AG09319 (cell line): ENCODE results near the gene CASP12.

ENCODE experiments used
- DNase-seq: peaks from one replicate; pipeline ENCODE4 v3.0.0-alpha.2; 2010; ENCODE audit warnings: low read depth; ENCODE audit errors: extremely low read depth
- TF ChIP-seq, protein P1 (sequence below): IDR thresholded peaks from 2 replicates; pipeline ENCODE4 v1.5.1; 2011; ENCODE audit warnings: low read depth, mild to moderate bottlenecking, inconsistent platforms, low read length, moderate library complexity

Gene CASP12

DNA sequence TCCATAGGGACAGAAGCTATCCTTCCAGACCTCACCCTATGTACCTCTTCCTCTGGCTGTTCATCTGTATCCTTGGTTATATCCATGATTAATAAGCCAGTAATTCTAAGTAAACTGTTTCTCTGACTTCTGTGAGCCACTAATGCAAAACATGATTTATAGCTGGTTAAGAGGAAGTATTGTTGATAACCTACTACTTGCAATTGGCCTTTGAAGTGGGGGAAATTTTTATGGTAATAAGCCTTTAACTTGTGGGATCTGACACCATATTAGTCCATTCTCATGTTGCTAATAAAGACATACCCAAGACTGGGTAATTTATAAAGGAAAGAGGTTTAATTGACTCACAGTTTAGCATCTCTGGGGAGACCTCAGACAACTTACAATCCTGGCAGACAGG, 21.9 kb downstream of the CASP12 start:
- TF ChIP-seq, protein P1, sequence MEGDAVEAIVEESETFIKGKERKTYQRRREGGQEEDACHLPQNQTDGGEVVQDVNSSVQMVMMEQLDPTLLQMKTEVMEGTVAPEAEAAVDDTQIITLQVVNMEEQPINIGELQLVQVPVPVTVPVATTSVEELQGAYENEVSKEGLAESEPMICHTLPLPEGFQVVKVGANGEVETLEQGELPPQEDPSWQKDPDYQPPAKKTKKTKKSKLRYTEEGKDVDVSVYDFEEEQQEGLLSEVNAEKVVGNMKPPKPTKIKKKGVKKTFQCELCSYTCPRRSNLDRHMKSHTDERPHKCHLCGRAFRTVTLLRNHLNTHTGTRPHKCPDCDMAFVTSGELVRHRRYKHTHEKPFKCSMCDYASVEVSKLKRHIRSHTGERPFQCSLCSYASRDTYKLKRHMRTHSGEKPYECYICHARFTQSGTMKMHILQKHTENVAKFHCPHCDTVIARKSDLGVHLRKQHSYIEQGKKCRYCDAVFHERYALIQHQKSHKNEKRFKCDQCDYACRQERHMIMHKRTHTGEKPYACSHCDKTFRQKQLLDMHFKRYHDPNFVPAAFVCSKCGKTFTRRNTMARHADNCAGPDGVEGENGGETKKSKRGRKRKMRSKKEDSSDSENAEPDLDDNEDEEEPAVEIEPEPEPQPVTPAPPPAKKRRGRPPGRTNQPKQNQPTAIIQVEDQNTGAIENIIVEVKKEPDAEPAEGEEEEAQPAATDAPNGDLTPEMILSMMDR, result no peak
- DNase-seq, result no peak

DNA sequence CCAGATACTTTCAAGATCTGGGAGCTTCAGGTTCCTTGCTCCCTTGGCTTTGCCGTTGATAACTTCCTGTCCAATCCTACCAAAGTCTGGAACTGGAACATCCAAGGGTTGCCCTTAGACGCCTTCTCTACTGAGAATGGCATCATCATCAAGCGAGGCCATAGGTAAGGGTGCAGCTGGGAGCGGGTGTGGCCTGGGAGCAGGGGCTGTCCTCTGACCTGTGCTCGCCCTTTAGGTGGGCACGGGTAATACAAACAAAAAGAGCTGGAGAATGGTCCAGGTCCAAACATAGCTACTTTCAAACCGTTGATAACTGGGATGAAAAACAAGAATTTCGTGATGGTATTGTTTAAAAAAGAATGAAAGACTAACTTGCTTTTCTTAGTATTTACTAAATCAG, 25.0 kb downstream of the CASP12 start:
- TF ChIP-seq, protein P1, result no peak
- DNase-seq, result no peak

DNA sequence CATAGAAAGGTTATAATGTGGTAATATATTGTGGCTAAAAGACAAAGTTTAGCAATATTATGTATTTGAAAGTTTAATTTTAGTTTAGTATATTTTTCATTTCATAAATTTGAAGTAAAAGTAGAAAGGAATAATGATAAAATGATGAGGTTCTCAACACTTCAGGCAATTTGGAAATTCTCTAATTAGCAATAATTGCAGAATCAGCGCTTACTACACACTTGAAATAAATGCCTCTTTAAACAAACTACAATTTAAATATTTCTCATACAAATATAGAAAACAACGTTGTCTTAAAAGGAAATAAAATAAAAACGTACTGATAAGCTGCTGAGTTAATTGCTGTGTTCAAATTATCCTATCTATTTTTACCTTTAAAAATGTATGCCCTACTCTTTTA, 25.9 kb downstream of the CASP12 start:
- TF ChIP-seq, protein P1, result no peak
- DNase-seq, result no peak

DNA sequence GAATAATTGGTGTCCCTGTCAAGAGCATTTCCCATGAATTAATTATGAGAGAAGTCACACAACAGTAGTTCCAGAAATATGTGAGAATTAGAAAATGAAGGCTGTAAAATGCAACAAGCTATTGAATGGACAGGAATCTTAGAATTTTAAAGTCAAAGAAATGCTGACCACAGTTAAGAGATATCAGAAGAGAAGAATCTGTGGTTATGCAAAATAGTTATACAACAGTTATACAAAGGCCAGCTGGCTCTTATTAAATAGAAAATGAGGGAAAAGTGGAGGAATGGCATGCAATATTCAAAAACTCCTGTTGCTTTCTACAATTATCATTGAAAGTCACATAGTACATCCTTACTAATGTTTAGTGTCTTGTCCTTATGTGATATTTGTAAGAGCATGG, 27.4 kb downstream of the CASP12 start:
- no peak for DNase-seq
- TF ChIP-seq, protein P1, result no peak

DNA sequence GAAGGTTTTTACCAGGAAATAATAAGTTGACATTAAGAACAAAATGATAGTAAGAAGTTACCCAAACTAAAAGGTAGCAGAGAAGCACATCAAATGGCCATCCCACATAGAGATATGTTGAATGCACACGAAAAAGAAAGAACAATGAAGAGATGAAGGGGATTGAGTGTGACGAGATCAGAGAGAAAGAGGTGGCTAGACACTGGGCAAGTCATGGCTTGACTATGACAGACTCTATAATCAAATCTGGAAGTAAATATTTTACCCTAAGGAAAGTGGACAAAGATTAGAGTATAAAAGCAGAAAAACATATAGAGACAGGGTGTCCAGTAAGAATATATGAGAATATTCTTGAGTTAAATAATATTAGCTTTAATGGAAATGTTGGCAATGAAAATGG, 31.4 kb downstream of the CASP12 start:
- DNase-seq, result no peak
- TF ChIP-seq, protein P1, result no peak

DNA sequence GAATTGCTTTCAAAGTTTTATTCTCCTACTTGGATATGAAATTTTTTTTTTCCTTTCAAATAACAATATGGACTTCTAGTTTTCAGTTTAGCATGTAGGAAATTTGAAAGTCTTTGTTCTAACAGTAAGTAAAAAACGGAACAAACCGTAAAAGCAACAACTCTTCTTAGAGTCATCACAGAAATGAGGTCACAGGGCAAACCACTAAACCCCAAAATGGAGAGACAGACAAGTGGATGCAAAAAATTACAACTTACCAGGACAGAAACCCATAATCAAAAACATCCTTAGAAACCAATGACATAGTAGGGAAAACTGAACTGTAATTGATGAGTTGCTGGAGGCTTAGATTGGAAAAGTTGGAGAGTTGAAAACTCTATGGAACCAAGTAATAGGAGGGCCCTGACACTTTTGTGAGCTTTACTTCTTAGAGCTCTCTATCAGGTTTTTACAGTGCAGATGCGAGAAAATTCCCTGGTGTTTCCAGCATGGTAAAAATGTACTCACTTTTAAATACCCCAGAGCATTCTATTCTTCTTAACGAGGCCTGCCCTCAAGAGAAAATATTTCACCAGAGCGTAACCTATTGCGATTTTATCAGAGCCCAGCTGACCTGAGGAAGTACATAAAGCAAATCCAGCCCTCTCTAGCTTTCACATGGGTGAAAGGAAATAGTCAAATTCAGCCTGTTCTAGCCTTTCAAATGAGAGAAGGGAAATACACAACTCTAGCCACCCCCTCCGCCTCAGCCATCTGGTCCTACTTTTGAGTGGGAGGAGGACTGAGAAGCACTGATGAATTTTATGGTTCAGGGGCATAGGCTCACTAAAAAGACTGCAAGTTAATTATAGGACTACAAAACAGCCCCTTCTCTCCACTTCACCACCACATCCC, 39.1 kb downstream of the CASP12 start:
- DNase-seq, result no peak
- TF ChIP-seq, protein P1, result no peak

DNA sequence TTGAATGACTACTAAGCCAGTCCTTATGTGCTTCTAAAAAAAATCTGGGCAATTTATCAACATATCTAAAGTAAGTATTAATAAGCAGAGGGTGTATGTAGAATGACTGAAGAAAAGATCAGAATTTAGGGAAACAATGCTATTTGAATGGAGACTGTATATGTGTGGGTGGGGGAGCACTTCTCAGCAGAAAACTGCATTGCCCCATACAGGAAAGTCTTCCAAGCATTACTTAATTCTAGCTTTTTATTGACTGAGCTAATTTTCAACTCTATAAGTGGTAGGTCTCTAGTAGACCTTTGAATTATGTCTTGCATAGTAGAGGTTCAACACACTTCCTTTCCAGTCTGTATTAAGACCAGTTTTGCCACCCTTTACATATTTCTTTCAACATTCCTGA, 41.7 kb downstream of the CASP12 start:
- TF ChIP-seq, protein P1, result no peak
- no peak for DNase-seq
